ENCODE data around the gene USP35. TPM values are rescaled to one million over a fixed set of nuclear protein-coding genes. Genes with fewer than 3 reads are reported as not detected.

Gene USP35
- total RNA-seq, 1 experiment from 2014 or later, result 11.8 TPM

DNA sequence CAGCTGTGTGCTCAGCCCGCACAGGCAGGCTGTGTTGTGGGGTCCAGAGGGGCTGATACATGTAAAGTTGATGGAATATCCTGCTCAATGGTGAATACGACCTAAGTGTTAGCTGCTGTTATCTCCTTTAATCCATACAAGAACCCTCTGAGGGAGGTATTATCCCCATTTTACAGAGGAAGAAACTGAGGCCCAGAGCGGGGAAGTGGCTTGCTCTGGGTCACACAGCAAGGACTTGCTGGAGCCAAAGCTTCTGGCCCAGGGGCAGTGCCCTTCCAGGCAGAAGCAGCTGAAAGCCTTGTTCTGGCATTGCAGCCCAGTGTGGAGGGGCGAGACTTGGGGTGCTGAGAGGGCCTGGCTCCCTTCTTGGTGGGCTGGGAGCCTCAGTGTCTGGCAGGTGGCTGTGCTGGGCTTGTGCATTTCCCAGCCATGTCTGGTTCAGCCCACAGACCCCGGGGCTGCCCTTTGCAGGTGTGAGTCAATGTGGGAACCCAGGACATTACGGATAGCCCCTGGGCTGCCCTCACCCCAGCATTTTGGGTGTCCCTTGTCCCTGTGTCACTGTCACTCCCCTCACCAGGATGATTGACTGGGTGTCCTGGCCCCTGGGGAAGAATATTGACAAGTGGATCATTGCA is 10.4 kb downstream of the USP35 start:
- in situ Hi-C loops (cut with HindIII; ENCODE audit: low pct_unique_long_range_greater_than_20kb, low sequenced_read_pairs) (no loop called here), intact Hi-C loops (cut with micrococcal nuclease; ENCODE audit: unreplicated experiment) (no loop called here)
- Histone ChIP-seq H3K4me3 (ENCODE audit: low read depth in 2 of 2, low read length in 2 of 2) (no peak overlapping the region), H3K9me3 (ENCODE audit: control insufficient read depth, insufficient read depth, low read depth, low read length) (no peaks in the 10 kb centered on the region), H3K27ac (ENCODE audit: low read length) (no peak overlapping the region), H3K27me3 (ENCODE audit: control insufficient read depth, insufficient read depth, low read length) (no peaks in the 10 kb centered on the region), H3K36me3 (ENCODE audit: control insufficient read depth, insufficient read depth, low read length) (no peaks in the 10 kb centered on the region), H3K4me1 (ENCODE audit: control insufficient read depth, insufficient read depth, low read length) (no peaks in the 10 kb centered on the region)
- ATAC-seq, result no peak
- DNase-seq (ENCODE audit: low read depth, low spot score), result no peak
- ChIA-PET CTCF (no interaction called here), POLR2A (no interaction called here)
- TF ChIP-seq SIN3A (IDR thresholded peaks at IDR 0.05; ENCODE audit: borderline replicate concordance, insufficient read depth, low read depth, low read length), result no peak
- no peak for TF ChIP-seq POLR2AphosphoS5 (IDR thresholded peaks at IDR 0.05; ENCODE audit: low read depth, low read length)
- no peak for TF ChIP-seq CTCF (IDR thresholded peaks at IDR 0.05)
- TF ChIP-seq, protein P1, sequence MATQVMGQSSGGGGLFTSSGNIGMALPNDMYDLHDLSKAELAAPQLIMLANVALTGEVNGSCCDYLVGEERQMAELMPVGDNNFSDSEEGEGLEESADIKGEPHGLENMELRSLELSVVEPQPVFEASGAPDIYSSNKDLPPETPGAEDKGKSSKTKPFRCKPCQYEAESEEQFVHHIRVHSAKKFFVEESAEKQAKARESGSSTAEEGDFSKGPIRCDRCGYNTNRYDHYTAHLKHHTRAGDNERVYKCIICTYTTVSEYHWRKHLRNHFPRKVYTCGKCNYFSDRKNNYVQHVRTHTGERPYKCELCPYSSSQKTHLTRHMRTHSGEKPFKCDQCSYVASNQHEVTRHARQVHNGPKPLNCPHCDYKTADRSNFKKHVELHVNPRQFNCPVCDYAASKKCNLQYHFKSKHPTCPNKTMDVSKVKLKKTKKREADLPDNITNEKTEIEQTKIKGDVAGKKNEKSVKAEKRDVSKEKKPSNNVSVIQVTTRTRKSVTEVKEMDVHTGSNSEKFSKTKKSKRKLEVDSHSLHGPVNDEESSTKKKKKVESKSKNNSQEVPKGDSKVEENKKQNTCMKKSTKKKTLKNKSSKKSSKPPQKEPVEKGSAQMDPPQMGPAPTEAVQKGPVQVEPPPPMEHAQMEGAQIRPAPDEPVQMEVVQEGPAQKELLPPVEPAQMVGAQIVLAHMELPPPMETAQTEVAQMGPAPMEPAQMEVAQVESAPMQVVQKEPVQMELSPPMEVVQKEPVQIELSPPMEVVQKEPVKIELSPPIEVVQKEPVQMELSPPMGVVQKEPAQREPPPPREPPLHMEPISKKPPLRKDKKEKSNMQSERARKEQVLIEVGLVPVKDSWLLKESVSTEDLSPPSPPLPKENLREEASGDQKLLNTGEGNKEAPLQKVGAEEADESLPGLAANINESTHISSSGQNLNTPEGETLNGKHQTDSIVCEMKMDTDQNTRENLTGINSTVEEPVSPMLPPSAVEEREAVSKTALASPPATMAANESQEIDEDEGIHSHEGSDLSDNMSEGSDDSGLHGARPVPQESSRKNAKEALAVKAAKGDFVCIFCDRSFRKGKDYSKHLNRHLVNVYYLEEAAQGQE (IDR thresholded peaks at IDR 0.05; ENCODE audit: insufficient read depth in 1 of 2, low read depth in 2 of 2, low read length in 1 of 2), result no peak
- no peak for TF ChIP-seq TCF7L2 (IDR thresholded peaks at IDR 0.05; ENCODE audit: low read depth, low read length)
- BruUV-seq (replicated peaks), result no TSS peak

DNA sequence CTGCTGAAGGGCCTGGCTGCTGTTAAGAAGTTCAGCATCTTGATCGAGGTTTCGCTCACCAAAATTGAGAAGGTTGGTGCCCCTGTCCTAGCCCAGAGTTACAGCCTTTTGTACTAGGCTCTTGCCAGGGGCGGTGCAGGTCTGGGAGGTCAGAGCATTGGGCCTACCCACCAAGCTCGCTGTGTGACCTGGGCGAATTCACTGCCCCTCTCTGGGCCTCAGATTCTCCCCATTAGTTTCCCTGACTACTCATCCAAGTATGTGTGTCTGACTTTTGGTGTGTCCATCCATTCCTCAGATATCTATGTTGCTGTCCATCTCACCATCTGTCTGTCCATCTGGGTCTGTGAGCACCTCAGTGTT is 10.9 kb downstream of the USP35 start:
- Histone ChIP-seq H3K36me3 (ENCODE audit: control insufficient read depth, insufficient read depth, low read length) (no peaks in the 10 kb centered on the region), H3K4me1 (ENCODE audit: control insufficient read depth, insufficient read depth, low read length) (no peaks in the 10 kb centered on the region), H3K27me3 (ENCODE audit: control insufficient read depth, insufficient read depth, low read length) (no peaks in the 10 kb centered on the region), H3K9me3 (ENCODE audit: control insufficient read depth, insufficient read depth, low read depth, low read length) (no peaks in the 10 kb centered on the region), H3K4me3 (ENCODE audit: low read depth in 2 of 2, low read length in 2 of 2) (no peak overlapping the region), H3K27ac (ENCODE audit: low read length) (no peak overlapping the region)
- ChIA-PET POLR2A (no interaction called here), CTCF (no interaction called here)
- DNase-seq (ENCODE audit: low read depth, low spot score) (no peak), ATAC-seq (no peak)
- no TSS peak for BruUV-seq (replicated peaks)
- in situ Hi-C loops (cut with HindIII; ENCODE audit: low pct_unique_long_range_greater_than_20kb, low sequenced_read_pairs), result no loop called here
- intact Hi-C loops (cut with micrococcal nuclease; ENCODE audit: unreplicated experiment), result no loop called here
- TF ChIP-seq POLR2AphosphoS5 (IDR thresholded peaks at IDR 0.05; ENCODE audit: low read depth, low read length) (no peak), SIN3A (IDR thresholded peaks at IDR 0.05; ENCODE audit: borderline replicate concordance, insufficient read depth, low read depth, low read length) (no peak), CTCF (IDR thresholded peaks at IDR 0.05) (no peak), TCF7L2 (IDR thresholded peaks at IDR 0.05; ENCODE audit: low read depth, low read length) (no peak)
- TF ChIP-seq, protein P1 (IDR thresholded peaks at IDR 0.05; ENCODE audit: insufficient read depth in 1 of 2, low read depth in 2 of 2, low read length in 1 of 2), result no peak

Measured in Panc1 (cell line).